ENCODE data around the gene CDK7. TPM values are rescaled to one million over a fixed set of nuclear protein-coding genes. Genes with fewer than 3 reads are reported as not detected.

Gene CDK7
- polyA plus RNA-seq, 1 of the 3 experiments (the other 2 are of a cell fraction): 44.2 TPM

- TF ChIP-seq MEF2A (IDR thresholded peaks at IDR 0.05; ENCODE audit: borderline replicate concordance, low read depth): no peak
- no peak for TF ChIP-seq REST (IDR thresholded peaks at IDR 0.05; ENCODE audit: low read depth, low read length)
- no peak for TF ChIP-seq CHD2 (IDR thresholded peaks at IDR 0.05; ENCODE audit: low read length, partially characterized antibody)
- no peak for TF ChIP-seq EP300 (IDR thresholded peaks at IDR 0.05; ENCODE audit: borderline replicate concordance in 1 of 2, low read depth in 1 of 2, low read length in 1 of 2)
- no peak for TF ChIP-seq FOSL2 (IDR thresholded peaks at IDR 0.05; ENCODE audit: borderline replicate concordance, low read depth)
- TF ChIP-seq GABPA (IDR thresholded peaks at IDR 0.05; ENCODE audit: low read depth): no peak
- peak; percentile 30; the same call in 1 of the 2 replicates for TF ChIP-seq PBX3 (IDR thresholded peaks at IDR 0.05)
- H3K9ac ChIP-seq: no peak overlapping the region
- ChIA-PET POLR2A (no interaction called here), CTCF (no interaction called here)
- DNase-seq: no peak
- H3K27me3 ChIP-seq (ENCODE audit: insufficient read depth): no peaks in the 10 kb centered on the region
- WGBS (ENCODE audit: low lambda C conversion rate): 100% methylated on average over 1 of the region's 1 CpG
- no peaks in the 10 kb centered on the region for H4K20me1 ChIP-seq (ENCODE audit: insufficient read depth)
- peaks cover 32% of the 10 kb centered on the region for H3K79me2 ChIP-seq (ENCODE audit: insufficient read depth)
- H3K4me2 ChIP-seq: no peak overlapping the region
- H3K4me1 ChIP-seq (ENCODE audit: control insufficient read depth in 1 of 2, insufficient read depth in 2 of 2, low read depth in 1 of 2, low read length in 1 of 2): no peaks in the 10 kb centered on the region
- no peak overlapping the region for H2AFZ ChIP-seq (ENCODE audit: low read depth)
- no peaks in the 10 kb centered on the region for H3K9me3 ChIP-seq
- no peak overlapping the region for H3K4me3 ChIP-seq (ENCODE audit: low read depth in 2 of 2, low read length in 1 of 2)
- H3K36me3 ChIP-seq (replicated peaks in 1 of 2; ENCODE audit: control insufficient read depth in 1 of 2, insufficient read depth in 2 of 2, low read length in 1 of 2): peaks cover 45 to 84% of the 10 kb centered on the region in 2 experiments
- peak overlapping the region in 1 of 2 experiments; percentile 32; a peak in 1 of 4 replicates for H3K27ac ChIP-seq (ENCODE audit: low read depth in 2 of 2, low read length in 1 of 2)
- H3K9me2 ChIP-seq: no peaks in the 10 kb centered on the region
- H3F3A ChIP-seq (replicated peaks; ENCODE audit: insufficient read depth): peaks cover 16% of the 10 kb centered on the region
These were observed 26.3 kb downstream of the CDK7 start for GRCh38 chr5:69261034-69261433.

- H3K27ac ChIP-seq (ENCODE audit: low read depth in 2 of 2, low read length in 1 of 2): no peak overlapping the region
- no peaks in the 10 kb centered on the region for H3K9me3 ChIP-seq
- no peak overlapping the region for H2AFZ ChIP-seq (ENCODE audit: low read depth)
- CTCF ChIA-PET: interaction anchor here (0.7 to 2.8 kb wide), 7 partner anchors 9 to 69 kb away, joined by 3 to 8 read pairs (median 3); no protein-coding TSS in a partner anchor
- peaks cover 16% of the 10 kb centered on the region; the same call in 1 of the 2 replicates for H3K79me2 ChIP-seq (ENCODE audit: insufficient read depth)
- peaks cover 35% of the 10 kb centered on the region for H3F3A ChIP-seq (replicated peaks; ENCODE audit: insufficient read depth)
- POLR2A ChIA-PET: no interaction called here
- H3K9ac ChIP-seq: no peak overlapping the region
- WGBS (ENCODE audit: low lambda C conversion rate): 95% methylated on average over 11 of the region's 11 CpGs
- no peak overlapping the region for H3K4me2 ChIP-seq
- H3K27me3 ChIP-seq (ENCODE audit: insufficient read depth): no peaks in the 10 kb centered on the region
- peaks cover 30 to 68% of the 10 kb centered on the region in 2 experiments for H3K36me3 ChIP-seq (replicated peaks in 1 of 2; ENCODE audit: control insufficient read depth in 1 of 2, insufficient read depth in 2 of 2, low read length in 1 of 2)
- no peaks in the 10 kb centered on the region for H4K20me1 ChIP-seq (ENCODE audit: insufficient read depth)
- H3K4me1 ChIP-seq (ENCODE audit: control insufficient read depth in 1 of 2, insufficient read depth in 2 of 2, low read depth in 1 of 2, low read length in 1 of 2): peaks cover 0 to 2% of the 10 kb centered on the region in 2 experiments; a peak in 1 of 4 replicates
- no peaks in the 10 kb centered on the region for H3K9me2 ChIP-seq
- TF ChIP-seq PBX3 (IDR thresholded peaks at IDR 0.05) (no peak), RAD21 (IDR thresholded peaks at IDR 0.05; ENCODE audit: low read length) (0 out of 2 replicates have a peak, but pooled peaks have one; percentile 22), MEF2A (IDR thresholded peaks at IDR 0.05; ENCODE audit: borderline replicate concordance, low read depth) (no peak), CTCF (IDR thresholded peaks at IDR 0.05) (peak; percentile 54)
- peak; percentile 27 for DNase-seq
- no peak overlapping the region; a peak in 1 of 4 replicates for H3K4me3 ChIP-seq (ENCODE audit: low read depth in 2 of 2, low read length in 1 of 2)
These were observed 31.2 kb downstream of the CDK7 start for GRCh38 chr5:69265931-69266330.

Data from SK-N-SH (cell line).